ENCODE results near the gene PPP1R14D.

PPP1R14D gene

DNA sequence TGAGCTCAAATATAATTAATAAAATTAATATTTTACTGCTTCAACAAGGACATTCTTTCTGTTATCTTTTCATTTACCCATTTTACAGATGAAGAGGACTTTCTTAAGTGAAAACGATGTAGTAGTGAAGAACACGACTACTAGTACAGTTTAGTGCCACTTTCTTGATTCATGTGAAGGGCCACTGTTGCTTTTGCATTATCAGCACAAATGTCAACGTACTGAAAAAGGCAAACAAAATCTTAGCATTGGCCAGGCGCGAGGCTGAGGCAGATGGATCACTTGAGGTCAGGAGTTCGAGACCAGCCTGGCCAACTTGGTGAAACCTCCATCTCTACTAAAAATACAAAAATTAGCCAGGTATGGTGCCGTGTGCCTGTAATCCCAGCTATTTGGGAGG is 9.5 kb downstream of the PPP1R14D start:
- DNase-seq: no peak

DNA sequence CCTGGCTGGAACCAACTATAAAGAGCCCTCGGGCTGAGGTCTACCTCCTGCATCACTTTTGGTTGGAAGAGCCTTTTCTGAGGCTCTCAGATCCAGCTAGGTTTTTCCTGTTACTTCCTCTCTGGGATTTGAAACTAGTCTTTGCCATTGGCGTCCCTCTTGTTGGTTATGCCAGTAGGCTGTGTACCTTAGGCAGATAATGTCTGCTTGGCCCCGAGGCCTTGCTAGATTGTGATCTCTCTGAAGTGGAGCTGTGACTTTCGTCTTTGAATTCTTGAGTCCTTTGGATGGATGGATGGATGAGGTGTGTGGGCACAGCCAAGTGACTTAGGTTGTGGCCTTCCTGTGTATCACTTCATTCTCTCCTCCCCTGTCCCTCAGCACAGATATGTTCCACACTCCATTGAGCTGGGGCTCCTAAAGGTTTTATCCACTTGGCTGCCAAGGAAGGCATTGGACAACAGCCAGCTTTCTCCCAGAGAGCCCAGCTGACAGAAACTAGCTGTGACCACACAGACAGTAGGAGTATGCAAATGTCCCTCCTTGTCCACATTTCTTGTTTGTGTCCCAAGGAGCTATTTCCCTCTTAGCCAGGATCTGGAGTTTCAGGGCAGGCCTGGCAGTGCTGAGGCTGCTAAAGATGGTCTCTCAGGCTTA is 13.3 kb downstream of the PPP1R14D start:
- peak in 3 of 4 experiments; percentile 33 to 39 (median 34) for DNase-seq

DNA sequence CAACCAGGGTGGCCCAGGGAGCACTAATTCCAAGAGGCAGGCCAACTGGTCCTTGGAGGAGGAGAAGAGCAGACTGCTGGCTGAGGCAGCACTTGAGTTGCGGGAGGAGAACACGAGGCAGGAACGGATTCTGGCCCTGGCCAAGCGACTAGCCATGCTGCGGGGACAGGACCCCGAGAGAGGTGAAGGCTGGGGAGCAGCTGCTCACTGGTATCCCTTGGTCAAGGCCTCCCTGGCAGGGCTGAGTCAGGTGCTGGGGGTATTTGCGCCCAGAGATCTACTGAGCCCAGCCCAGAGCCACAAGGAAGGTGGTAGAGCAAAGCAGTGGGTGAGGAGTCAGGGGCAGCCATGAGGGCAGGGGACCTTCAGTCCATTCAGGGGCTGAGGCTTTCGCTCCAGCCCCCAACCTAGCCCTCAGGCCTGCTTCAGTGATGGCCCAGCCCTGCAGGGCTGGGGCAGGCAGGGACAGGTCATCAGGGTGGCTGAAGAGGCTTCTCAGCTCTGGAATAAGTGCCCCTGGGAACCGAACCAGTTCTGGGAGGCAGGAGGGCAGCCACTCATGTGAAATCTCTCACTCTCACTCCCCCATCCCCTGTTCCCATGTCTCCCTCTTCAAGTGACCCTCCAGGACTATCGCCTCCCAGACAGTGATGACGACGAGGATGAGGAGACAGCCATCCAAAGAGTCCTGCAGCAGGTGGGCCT is 15.6 kb downstream of the PPP1R14D start:
- no peak for DNase-seq

DNA sequence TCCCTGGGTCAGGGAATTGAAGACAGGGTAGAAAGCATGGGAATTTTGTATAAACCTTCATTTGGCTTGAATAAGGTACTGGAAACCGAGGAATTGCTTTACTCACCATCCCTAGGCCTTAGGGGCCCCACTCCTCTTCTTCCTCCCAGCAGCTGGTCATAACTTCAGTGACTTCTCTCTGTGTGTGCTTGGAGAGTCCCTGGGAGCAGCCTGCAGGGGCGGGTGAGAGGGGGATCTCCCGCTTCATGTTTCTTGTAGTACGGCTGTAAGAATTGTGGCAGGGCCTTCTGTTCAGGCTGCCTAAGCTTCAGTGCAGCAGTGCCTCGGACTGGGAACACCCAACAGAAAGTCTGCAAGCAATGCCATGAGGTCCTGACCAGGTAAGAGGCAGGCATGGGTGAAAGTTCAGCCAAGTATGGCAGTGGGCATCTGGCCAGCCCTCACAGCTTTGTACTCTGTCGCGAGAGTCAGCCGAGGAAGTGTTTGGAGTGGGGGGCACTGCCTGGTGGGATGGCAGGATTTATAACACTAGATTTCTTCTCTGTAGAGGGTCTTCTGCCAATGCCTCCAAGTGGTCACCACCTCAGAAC is 19.6 kb downstream of the PPP1R14D start:
- DNase-seq: no peak

DNA sequence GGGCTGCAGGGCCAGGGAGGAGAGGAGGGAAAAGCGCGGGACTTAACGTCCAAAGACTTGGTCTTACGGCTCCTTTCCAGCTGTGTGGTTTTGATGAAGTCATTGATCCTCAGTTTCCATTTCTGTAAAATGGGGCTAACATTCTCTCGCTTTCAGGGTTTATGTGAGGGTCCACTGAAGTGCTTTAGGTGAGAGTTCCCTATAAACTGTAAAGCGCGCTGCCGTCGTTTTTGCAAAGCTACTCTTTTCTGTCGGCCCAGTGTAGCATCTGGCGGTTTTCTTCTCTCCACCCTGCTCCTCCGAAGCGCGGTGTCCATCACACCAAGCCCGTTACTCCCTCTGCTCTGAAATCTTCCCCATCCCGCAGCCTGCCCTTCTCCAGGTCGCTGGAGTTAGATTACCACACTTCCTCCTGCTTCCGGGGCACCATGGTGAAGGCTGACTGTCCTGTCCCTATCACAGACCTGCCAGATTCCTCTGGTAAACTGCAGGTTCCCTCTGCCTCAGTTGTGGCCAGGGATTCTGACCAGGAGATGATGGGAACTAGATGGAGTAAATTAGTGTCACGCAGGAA is 20.5 kb downstream of the PPP1R14D start:
- peak in 1 of 4 experiments; percentile 41 for DNase-seq

DNA sequence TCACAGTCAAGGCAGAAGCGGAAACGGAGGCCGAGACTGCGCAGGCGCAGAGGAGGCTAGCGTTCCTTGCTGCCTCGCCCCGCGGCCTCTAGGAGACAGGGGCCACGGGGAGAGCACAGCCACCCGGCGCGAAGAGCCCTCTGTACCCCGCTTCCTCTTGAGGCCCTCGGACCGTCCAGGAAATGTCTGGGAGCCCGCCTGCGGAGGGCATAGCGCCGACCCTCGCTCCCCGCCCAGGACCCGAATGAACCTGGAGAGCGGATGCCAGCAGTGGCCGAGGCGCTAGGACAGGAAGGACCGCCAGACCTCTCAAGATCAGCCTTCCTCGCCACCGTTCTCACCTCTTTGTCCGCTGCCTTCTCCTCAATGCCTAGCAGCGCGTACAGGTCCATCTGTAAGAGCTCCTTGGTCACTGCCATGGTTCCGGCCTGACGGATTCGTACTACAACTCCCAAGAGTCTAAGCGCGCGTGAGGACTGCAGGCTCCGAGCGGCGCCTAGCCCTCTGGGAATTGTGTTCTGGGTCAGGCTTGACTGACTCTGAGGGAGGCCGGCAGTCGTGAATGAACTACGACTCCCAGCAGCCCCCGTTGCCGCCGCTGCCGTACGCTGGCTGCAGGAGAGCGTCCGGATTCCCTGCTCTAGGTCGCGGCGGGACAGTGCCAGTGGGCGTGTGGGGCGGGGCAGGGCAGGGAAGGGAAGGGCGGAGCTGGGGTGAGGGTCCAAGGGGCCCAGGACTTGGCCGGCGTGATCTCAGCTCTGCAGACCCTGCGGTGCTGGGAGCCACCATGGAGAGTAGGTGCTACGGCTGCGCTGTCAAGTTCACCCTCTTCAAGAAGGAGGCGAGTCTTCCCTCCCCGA is 21.2 kb downstream of the PPP1R14D start, which contains the start of the genes DNAJC17 and ZFYVE19:
TSS of gene DNAJC17 (minus strand) at position 446 of the 860 bp plus-strand sequence. CDS start at position 419, 27 bp downstream.
TSS of gene ZFYVE19 (plus strand) at position 62 of the 860 bp plus-strand sequence. CDS start at position 563, 501 bp downstream.
- peak; percentile 98 to 99 (median 98) for DNase-seq

DNA sequence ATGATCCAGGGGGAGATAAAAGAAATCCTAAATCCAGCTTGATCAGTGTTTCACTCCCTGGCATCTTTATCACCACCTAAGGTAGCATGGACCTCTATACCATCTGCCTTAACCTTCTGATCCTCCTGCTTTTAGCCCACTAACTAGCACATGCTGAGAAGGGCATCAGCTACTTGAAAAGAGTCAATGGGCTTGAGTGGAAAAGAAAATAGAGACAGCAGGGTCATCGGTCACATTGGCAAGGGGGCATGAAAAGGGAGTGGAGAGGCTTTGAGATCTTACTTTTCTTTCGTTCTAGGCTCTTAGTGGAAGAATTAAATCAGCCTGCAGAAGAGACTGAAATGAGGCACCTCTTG is 21.9 kb downstream of the PPP1R14D start:
- no peak for DNase-seq

DNA sequence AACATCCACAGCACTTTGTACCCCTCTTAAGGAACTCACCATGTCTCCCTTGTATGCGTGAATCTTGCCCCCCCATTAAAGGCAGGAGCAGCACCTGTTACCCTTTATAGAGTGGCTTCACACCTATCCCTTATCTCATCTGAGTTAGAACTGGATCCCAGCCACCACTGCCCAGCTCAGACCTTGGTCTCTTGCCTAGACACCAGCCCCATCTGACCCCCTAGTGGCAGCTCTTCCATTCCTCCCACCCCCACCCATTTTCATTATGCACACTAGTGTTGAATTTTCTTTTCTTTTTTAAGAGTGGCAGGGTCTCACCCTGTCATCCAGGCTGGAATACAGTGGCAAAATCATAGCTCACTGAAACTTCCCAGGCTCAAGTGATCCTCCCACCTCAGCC is 24.8 kb downstream of the PPP1R14D start:
- DNase-seq: no peak

DNA sequence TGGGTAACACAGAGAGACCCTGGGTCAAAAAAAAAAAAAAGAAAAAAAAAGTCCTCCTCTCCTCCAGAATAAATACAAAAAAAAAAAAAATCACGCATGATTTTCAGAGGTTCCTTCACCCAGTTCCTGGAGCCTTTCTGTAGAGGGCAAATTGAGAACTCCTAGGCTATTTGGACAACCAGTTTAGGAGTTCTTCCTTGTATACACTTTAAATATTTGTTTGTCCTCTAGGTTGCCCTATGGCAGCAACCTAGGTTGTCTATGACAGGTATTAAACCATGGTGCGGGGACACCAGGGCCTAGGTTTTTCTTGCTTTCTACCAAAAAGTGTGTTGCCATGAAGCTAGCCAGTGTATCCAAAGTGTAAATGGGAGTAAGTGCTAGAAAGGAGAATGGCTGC is 25.4 kb downstream of the PPP1R14D start:
- no peak for DNase-seq

DNA sequence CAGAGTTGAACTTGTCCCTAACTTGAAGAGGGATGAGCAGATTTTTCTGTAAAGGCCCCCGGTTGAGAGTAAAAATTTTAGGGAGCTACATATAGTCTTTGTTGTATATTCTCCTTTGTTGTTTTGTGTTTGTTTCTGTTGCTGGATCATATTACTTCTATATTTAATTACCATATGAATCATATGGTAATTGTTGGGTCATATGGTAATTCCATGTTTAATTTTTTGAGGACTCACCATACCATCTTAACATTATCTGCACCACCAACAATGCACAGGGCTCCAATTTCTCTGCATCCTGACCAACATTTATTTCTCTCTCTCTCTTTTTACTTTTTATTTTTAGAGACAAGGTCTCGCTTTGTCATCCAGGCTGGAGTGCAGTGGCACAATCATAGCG is 29.0 kb downstream of the PPP1R14D start:
- DNase-seq: no peak

DNA sequence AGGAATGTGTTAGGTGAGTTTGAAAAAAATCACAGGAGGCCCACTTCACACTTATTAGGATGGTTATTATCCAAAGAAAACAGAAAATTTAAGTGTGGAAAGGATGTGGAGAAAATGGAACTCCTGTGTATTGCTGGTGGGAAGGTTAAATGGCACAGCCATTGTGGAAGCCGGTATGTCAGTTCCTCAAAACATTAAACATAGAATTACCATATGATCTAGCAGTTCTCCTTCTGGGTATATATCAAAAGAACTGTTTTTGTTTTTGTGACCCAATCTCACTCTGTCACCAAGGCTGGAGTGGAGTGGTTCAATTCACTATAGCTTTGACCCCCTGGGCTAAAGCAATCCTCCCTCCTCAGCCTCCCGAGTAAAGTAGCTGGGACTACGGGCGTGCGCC is 32.0 kb downstream of the PPP1R14D start:
- peak; percentile 40 to 68 (median 54) for DNase-seq

DNA sequence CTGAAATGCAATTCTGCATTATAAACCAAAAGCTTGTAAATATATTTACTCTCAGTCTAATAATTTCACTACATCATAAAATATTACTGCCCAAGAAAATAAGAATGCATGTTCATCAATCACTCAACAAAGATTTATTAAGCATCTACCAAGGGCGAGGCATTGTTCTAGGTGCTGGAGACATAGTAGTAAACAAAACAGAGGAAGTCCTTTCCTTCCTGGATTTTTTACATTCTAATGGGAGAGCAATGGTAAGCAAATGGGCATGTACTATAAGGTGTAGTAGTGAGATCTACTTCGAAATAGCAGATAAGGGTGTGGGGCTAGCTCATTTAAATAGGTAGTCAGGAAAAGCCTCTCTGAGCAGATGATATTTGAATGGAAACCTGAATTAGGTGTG is 32.5 kb downstream of the PPP1R14D start:
- no peak for DNase-seq

DNA sequence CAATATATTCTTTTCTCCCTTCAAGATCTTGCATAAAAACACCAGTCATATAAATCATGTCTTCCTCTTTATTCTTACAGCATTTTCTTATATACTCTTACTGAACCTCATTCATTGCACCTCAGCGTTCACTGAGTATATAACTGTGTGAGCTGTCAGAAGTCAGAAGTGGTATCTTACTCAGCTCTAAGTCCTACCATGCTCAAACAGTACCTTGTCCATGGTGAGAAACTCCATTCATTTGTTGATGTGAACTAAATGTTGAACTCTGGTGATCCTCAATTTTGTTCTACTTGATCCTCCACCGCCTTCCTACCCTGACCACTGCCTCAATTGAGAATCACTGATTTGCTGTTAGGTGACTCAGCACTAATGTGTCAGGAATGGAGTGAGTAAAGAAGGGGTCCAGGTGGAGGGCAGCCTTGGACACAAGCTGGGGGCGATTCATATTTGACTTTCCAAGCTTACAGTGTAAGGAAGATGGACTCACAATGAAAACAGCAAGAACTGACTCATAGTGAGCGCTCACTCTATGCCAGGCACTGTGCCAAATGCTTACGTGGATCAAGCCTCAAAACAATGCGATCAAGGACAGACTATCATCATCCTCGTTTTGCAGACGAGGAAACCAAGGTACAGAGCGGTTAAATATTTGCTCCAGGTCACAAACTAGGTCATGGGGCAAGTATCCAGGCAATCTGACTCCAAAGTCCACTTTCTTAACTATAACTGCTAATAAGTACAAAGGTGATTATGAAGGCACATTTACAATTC is 35.1 kb downstream of the PPP1R14D start:
- DNase-seq: peak; percentile 41 to 54 (median 49)

DNA sequence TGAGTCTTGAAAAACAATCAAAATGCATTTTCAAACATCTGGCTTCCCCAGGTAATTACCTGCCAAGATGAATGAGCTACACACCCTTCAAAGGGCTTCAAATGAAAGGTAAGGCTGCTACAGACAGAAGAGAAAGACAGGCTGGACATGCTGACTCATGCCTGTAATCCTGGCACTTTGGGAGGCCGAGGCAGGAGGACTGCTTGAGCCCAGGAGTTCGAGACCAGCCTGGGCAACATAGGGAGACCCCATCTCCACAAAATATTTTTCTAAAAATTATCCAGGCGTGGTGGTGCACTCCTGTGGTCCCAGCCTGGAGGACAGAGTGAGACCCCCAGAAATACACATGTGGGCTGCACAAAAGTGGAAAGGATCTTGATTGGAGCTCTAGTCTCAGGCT is 36.1 kb downstream of the PPP1R14D start:
- no peak for DNase-seq

DNA sequence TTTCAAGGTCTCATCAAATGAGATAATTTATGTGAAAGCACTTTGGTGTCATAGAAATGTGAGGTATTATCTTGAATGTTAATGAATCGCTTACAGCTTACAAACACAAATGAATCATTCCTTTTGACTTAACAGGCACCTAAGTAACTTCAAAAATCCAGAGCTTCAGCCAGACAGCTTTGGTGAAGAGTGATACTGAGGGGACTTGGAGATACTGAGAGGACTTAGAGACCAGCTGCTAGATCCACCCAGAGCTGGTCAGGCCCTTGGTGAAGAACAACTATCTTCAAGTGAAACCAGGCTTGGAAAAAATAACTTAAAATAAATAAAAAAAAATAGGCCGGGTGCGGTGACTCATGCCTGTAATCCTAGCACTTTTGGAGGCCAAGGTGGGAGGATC is 37.8 kb downstream of the PPP1R14D start:
- no peak for DNase-seq

DNA sequence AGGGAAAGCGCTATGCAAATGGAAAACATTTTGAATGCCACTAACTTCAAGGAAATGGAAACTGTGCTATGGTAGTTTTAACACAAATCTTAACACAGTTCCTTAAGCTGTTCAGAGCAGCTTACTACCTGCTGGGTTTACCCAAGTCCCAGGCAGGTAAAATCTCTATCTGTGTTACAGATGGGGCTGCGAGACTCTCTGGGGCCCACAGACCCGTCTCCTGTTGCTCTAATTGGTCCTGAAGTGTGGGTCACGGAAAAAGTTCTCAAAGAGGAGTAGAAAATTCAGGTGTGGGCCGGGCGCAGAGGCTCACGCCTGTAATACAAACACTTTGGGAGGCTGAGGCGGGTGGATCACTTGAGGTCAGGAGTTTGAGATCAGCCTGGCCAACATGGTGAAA is 38.5 kb downstream of the PPP1R14D start:
- DNase-seq: no peak

DNA sequence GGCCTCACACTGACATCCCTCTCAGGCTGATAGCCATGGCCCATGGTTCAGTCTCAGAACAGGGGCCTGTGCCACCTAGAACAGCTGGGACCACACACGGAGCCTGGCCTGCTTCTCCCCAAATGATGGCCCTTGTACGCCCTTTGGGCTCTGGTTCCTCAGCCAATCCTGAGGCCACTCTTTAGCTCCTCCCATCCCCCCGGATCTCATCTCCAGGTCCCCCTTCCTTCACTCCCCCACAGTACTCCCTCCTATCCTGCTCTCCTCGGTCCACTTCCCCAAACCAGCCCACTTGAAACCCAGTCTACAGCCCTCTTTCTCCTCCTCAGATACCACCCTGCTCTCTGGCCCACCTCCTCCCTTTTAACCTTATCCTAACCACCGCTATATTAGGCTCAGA is 39.4 kb downstream of the PPP1R14D start:
- DNase-seq: no peak

DNA sequence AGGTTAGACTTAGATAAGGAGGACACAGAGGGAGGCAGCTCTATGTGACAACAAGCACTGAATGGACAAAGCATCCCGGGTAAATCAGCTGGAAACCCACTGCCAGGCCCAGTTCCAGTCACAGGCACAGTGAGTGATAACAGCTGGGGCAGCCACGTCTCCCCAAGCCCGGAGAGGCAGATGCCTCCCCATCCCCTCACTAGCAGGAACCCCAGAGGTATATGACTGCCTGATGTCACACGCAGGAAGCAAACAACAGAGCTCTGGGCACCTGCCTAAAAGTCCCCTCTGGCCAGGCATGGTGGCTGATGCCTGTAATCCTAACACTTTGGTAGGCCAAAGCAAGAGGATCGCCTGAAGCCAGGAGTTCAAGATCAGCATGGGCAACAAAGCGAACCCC is 40.5 kb downstream of the PPP1R14D start:
- DNase-seq: no peak

DNA sequence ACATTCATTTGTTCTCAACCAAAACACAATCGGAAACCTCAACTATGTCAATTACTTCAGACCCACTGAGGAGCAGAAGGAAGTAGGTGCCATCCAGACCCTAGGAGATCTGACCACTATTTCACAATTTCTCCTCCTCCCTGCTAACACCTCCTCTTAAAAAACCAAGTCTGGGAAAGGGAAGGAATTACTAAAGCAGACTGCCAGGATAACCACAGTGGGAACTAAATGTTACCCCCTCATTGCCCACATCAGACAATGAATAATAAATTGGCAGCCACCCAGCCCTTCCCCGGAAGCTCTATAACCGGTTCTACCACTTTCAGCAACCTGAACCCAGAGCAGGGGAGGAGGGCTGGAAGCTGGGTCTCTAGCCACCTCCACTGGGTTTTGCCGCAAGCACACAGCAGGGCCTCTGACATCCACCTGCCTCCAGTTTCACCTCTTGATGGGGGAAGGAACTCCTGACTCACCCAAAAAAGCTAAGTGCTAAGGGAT is 41.1 kb downstream of the PPP1R14D start:
- peak; percentile 37 to 55 (median 50) for DNase-seq

DNA sequence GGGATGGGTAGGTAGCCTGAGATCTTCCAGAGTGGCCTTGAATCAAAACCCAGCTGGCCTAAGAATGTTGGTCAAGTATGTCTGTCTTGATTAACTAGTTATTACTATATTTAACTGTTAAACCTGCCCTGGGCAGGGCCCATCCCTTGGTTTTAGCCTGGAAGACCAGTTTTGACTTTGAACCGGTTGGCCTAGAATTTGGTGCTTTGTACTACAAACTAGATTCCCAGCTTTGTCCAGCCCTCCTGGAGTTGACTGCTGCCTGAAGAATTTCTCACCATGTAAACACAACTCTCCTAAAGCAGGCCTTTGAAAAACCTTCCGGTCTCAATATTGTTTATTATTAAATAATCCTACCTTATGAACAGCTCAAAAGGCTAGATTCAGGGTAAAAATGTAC is 42.7 kb downstream of the PPP1R14D start:
- DNase-seq: no peak

DNA sequence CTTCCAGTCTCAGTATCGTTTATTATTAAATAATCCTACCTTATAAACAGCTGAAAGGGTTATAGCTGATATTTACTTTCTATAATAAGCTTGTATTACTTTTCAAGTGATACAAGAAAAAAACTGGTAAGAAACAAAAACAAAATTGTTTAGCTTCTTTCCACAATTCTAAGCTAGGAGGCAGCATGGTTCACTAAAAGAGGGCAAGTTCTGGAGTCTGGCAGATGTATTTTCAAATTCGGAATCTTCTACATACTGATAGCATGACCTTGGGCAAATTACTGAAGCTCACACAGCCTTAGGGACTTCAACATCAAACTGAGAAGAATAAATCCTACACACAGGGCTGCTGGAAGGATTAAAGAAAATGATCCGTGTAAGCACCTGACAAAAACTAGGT is 43.3 kb downstream of the PPP1R14D start:
- DNase-seq: no peak

Measured in suppressor macrophage (primary cell).